Natural killer cell (primary cell): ENCODE measurements around the gene DNAL4. TPM values are rescaled to one million over a fixed set of nuclear protein-coding genes. Genes with fewer than 3 reads are reported as not detected.

Experiments used
- ATAC-seq, 3 donors: fragments of 150-1000 bp in 2 of 3; fragments of 200-7000 bp in 1 of 3; cut with Tn5 transposase; 1 replicate in 1 of 3; 2 replicates in 2 of 3; pipeline ENCODE4 v1.10.0; 2021; ENCODE audit warnings: mild to moderate bottlenecking in 2 of 3, moderate library complexity in 2 of 3
- DNase-seq, 2 donors: peaks; one replicate each; pipeline versions ENCODE4 v3.0.0 to v3.0.0-alpha.2; 2013 to 2021; ENCODE audit warnings: mixed read lengths in 1 of 2
- H3K27ac ChIP-seq: one replicate; pipeline ENCODE4 v1.5.1; 2013; ENCODE audit warnings: mild to moderate bottlenecking, low read length
- H3K27me3 ChIP-seq: one replicate; pipeline ENCODE4 v1.6.1; 2013; ENCODE audit warnings: low read length; ENCODE audit not compliant: control insufficient read depth, insufficient read depth
- H3K36me3 ChIP-seq: one replicate; pipeline ENCODE4 v1.6.1; 2013; ENCODE audit warnings: low read length; ENCODE audit not compliant: control insufficient read depth, insufficient read depth
- H3K4me1 ChIP-seq: one replicate; pipeline ENCODE4 v1.6.1; 2013; ENCODE audit warnings: low read length; ENCODE audit not compliant: control insufficient read depth, insufficient read depth
- H3K4me3 ChIP-seq: one replicate; pipeline ENCODE4 v1.5.1; 2013; ENCODE audit warnings: low read length
- H3K9me3 ChIP-seq: one replicate; pipeline ENCODE4 v1.6.1; 2013; ENCODE audit warnings: low read length; ENCODE audit not compliant: control insufficient read depth, insufficient read depth
- H3K27ac Mint-ChIP-seq, 2 donors: one replicate each; pipeline ENCODE4 v1.8.0; 2022; ENCODE audit warnings: mild to moderate bottlenecking in 2 of 2, mixed read lengths in 2 of 2, moderate library complexity in 1 of 2
- H3K27me3 Mint-ChIP-seq, 2 donors: one replicate each; pipeline ENCODE4 v1.8.0; 2022; ENCODE audit warnings: low read depth in 2 of 2, mixed read lengths in 2 of 2
- H3K36me3 Mint-ChIP-seq: one replicate; pipeline ENCODE4 v1.8.0; 2022; ENCODE audit warnings: mixed read lengths
- H3K4me1 Mint-ChIP-seq, 2 donors: one replicate each; pipeline ENCODE4 v1.8.0; 2022; ENCODE audit warnings: mixed read lengths in 2 of 2
- H3K4me3 Mint-ChIP-seq: one replicate; pipeline ENCODE4 v1.8.0; 2022; ENCODE audit warnings: mild to moderate bottlenecking, moderate library complexity, mixed read lengths
- H3K9me3 Mint-ChIP-seq, 2 donors: one replicate each; pipeline ENCODE4 v1.8.0; 2022; ENCODE audit warnings: mixed read lengths in 2 of 2
- CTCF ChIP-seq: fragments of 200-600 bp; IDR thresholded peaks from one replicate; pipeline ENCODE4 v1.8.0; 2022; ENCODE audit warnings: antibody characterized with exemption
- WGBS: methylation state at CpG from one replicate; pipeline ENCODE4 v1.1.7; 2013; ENCODE audit warnings: missing lambda C conversion rate; ENCODE audit not compliant: insufficient coverage; 5-methylcytosine and 5-hydroxymethylcytosine counted together
- intact Hi-C: fragments of 100-400 bp; cut with micrococcal nuclease; formaldehyde crosslinking; loops from one replicate; pipeline ENCODE4 v1.14.2; 2022
- total RNA-seq, 4 donors: library from RNA; stranded (reverse); fragments of 120-200 nt in 1 of 4; gene quantifications; one replicate each; pipeline versions ENCODE4 v1.2.3 to v1.2.4, GENCODE V29; 2013 to 2022

DNAL4 gene
- total RNA-seq, 3 donors from 2014 or later (not counting 1 experiment from before 2014, with no cell fraction given) = 5.4 to 9.8 (median 6.2) TPM

DNA sequence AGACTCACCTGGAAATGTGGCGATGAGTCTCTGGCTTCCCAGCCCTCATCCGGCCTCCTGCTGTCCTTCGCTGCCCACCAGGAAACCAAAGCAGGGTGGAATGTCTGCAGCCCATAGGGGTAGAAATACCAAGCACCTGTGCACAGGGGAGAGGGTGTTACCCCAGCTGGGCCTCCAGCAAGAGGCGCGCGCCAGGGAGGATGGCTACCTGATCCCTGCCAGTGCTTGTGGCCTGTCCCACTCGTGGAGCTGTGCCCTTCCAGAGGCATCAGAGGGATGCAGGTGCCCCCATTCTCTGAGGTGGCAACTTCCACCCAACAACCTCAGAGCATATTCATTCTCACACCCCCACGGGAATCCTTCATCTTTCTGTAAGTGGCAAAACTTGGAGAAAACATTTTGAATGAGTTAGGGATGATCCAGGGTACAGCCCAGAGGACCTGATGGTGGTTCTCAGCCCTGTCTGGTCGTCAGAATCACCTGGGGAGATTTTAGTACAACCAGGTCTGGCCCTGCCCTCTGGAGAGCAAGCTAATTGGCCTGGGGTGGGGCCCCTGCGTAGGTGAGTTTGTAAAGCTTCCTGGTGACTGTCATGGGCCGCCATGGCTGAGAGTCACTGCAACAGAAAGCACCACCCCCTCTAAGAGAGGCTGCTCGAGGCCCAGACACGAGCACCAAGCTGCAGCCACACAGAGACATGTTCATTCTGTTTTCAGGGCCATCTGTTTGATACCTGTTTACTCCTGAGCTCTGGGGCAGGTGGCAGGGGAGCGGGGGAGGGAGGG, 48.1 kb downstream of the DNAL4 start:
- ATAC-seq = no peak
- H3K9me3 ChIP-seq = no peaks in the 10 kb centered on the region
- H3K9me3 Mint-ChIP-seq = no peaks in the 10 kb centered on the region
- no peaks in the 10 kb centered on the region for H3K27me3 ChIP-seq
- H3K4me3 ChIP-seq = no peak overlapping the region
- DNase-seq = no peak
- H3K4me1 Mint-ChIP-seq = peaks cover 5 to 43% of the 10 kb centered on the region in 2 donors
- H3K27ac ChIP-seq = no peak overlapping the region
- intact Hi-C loops = no loop called here
- TF ChIP-seq CTCF = no peak
- H3K27ac Mint-ChIP-seq = peak overlapping the region in 1 of 2 donors; percentile 34
- 97% methylated on average over 13 of the region's 14 CpGs for WGBS
- H3K36me3 ChIP-seq = peaks cover 94% of the 10 kb centered on the region
- H3K4me3 Mint-ChIP-seq = no peak overlapping the region
- H3K4me1 ChIP-seq = peaks cover 50% of the 10 kb centered on the region
- H3K27me3 Mint-ChIP-seq = no peaks in the 10 kb centered on the region
- no peaks in the 10 kb centered on the region for H3K36me3 Mint-ChIP-seq

DNA sequence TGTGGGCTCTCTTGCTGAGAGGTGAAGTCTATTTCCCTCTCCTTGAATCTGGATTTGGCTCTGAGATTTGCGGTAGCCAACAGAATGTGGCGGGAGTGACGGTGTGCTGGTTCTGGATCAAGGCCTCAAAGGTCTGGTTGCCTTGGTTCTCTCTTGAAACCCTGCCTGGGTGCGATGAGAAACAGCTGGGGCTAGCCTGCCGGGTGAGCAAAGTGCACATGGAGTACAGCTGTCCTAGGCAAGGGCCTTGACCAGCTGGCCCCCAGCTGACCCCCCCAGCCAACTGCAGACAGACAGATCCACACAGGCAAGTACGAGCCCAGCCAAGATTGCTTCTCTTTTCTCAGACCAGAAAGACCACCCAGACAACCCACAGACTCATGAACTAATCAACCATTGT, 49.0 kb downstream of the DNAL4 start:
- H3K4me3 Mint-ChIP-seq = no peak overlapping the region
- no peak for DNase-seq
- Histone ChIP-seq H3K4me1 (peaks cover 50% of the 10 kb centered on the region), H3K27me3 (no peaks in the 10 kb centered on the region), H3K9me3 (no peaks in the 10 kb centered on the region), H3K4me3 (no peak overlapping the region), H3K27ac (no peak overlapping the region), H3K36me3 (peaks cover 94% of the 10 kb centered on the region)
- H3K4me1 Mint-ChIP-seq = peaks cover 5 to 36% of the 10 kb centered on the region in 2 donors
- no peak for TF ChIP-seq CTCF
- no peak for ATAC-seq
- no peaks in the 10 kb centered on the region for H3K36me3 Mint-ChIP-seq
- 98% methylated on average over 5 of the region's 6 CpGs for WGBS
- no peaks in the 10 kb centered on the region for H3K9me3 Mint-ChIP-seq
- no peaks in the 10 kb centered on the region for H3K27me3 Mint-ChIP-seq
- H3K27ac Mint-ChIP-seq = peak overlapping the region; percentile 33 to 34
- intact Hi-C loops = no loop called here

GRCh38 chr22:38742176-38742942, 51.6 kb downstream of the DNAL4 start:
- H3K36me3 ChIP-seq = peaks cover 97% of the 10 kb centered on the region
- Mint-ChIP-seq H3K36me3 (no peaks in the 10 kb centered on the region), H3K4me3 (no peak overlapping the region), H3K27ac (peak overlapping the region in 1 of 2 donors; percentile 45), H3K4me1 (peaks cover 11 to 37% of the 10 kb centered on the region in 2 donors), H3K9me3 (no peaks in the 10 kb centered on the region), H3K27me3 (no peaks in the 10 kb centered on the region)
- no peak for TF ChIP-seq CTCF
- H3K4me1 ChIP-seq = peaks cover 61% of the 10 kb centered on the region
- H3K27me3 ChIP-seq = no peaks in the 10 kb centered on the region
- ATAC-seq (no peak), DNase-seq (no peak)
- WGBS = 95% methylated on average over 25 of the region's 25 CpGs
- no peak overlapping the region for H3K27ac ChIP-seq
- intact Hi-C loops = no loop called here
- no peaks in the 10 kb centered on the region for H3K9me3 ChIP-seq
- H3K4me3 ChIP-seq = no peak overlapping the region
